ENCODE measurements around the gene FGA.

- no peak for TF ChIP-seq CTCF (conservative IDR thresholded peaks at IDR 0.05; ENCODE audit: low read depth, low read length)
- TF ChIP-seq EZH2 (IDR thresholded peaks at IDR 0.05; ENCODE audit: low read length, unreplicated experiment) = no peak
- TF ChIP-seq EZH2phosphoT487 (IDR thresholded peaks at IDR 0.05; ENCODE audit: borderline replicate concordance, low read length) = no peak
These were observed 7.3 kb downstream of the FGA start for GRCh38 chr4:154583230-154583629.

All from PC-3 (cell line).